Fibroblast of lung (primary cell): ENCODE data around the gene MUC4.

Source experiments
- CTCF ChIP-seq, 2 donors: IDR thresholded peaks in 1 of 2; conservative IDR thresholded peaks in 1 of 2; 1 replicate in 1 of 2; 2 replicates in 1 of 2; pipeline ENCODE4 v1.5.1; 2011 to 2012; ENCODE audit warnings: low read length in 2 of 2, control low read depth in 1 of 2, inconsistent platforms in 1 of 2, low read depth in 1 of 2, mild to moderate bottlenecking in 1 of 2
- EZH2 ChIP-seq: IDR thresholded peaks from 2 replicates; pipeline ENCODE4 v1.5.1; 2012; ENCODE audit warnings: low read length, control low read depth, mild to moderate bottlenecking; ENCODE audit errors: missing control alignments

- TF ChIP-seq CTCF (conservative IDR thresholded peaks at IDR 0.05 in 1 of 2, IDR thresholded peaks at IDR 0.05 in 1 of 2; ENCODE audit: low read depth in 1 of 2, low read length in 2 of 2) (no peak), EZH2 (no peak)
Observed at GRCh38 chr3:195801251-195802183, 10.2 kb downstream of the MUC4 start.
